IPS-18a (cell line): ENCODE results near the gene PLEKHA5.

Experiments used
- H3K27ac ChIP-seq: one replicate; pipeline ENCODE4 v1.5.1; 2013; ENCODE audit warnings: low read length
- H3K27me3 ChIP-seq: one replicate; pipeline ENCODE4 v1.6.1; 2013; ENCODE audit warnings: mild to moderate bottlenecking, low read length; ENCODE audit not compliant: control insufficient read depth, insufficient read depth
- H3K36me3 ChIP-seq: one replicate; pipeline ENCODE4 v1.6.1; 2013; ENCODE audit warnings: low read depth, low read length; ENCODE audit not compliant: control insufficient read depth
- H3K4me1 ChIP-seq: one replicate; pipeline ENCODE4 v1.6.1; 2013; ENCODE audit warnings: low read depth, low read length; ENCODE audit not compliant: control insufficient read depth
- H3K4me3 ChIP-seq: one replicate; pipeline ENCODE4 v1.5.1; 2013; ENCODE audit warnings: low read length
- H3K9ac ChIP-seq: one replicate; pipeline ENCODE4 v1.6.1; 2013; ENCODE audit warnings: mild to moderate bottlenecking, low read length, moderate library complexity
- H3K9me3 ChIP-seq: one replicate; pipeline ENCODE4 v1.6.1; 2013; ENCODE audit warnings: low read depth, low read length; ENCODE audit not compliant: control insufficient read depth

Gene PLEKHA5

GRCh38 chr12:19105463-19105862 is 24.1 kb upstream of the PLEKHA5 start:
- no peak overlapping the region for H3K4me3 ChIP-seq
- H3K9ac ChIP-seq, result no peak overlapping the region
- H3K9me3 ChIP-seq, result no peaks in the 10 kb centered on the region
- no peaks in the 10 kb centered on the region for H3K36me3 ChIP-seq
- no peaks in the 10 kb centered on the region for H3K27me3 ChIP-seq
- no peak overlapping the region for H3K27ac ChIP-seq
- H3K4me1 ChIP-seq, result no peaks in the 10 kb centered on the region

- H3K9ac ChIP-seq, result no peak overlapping the region
- no peak overlapping the region for H3K27ac ChIP-seq
- no peaks in the 10 kb centered on the region for H3K36me3 ChIP-seq
- H3K4me3 ChIP-seq, result no peak overlapping the region
- H3K27me3 ChIP-seq, result no peaks in the 10 kb centered on the region
- no peaks in the 10 kb centered on the region for H3K9me3 ChIP-seq
- H3K4me1 ChIP-seq, result no peaks in the 10 kb centered on the region
These were observed 21.8 kb upstream of the PLEKHA5 start for GRCh38 chr12:19107750-19108149.

GRCh38 chr12:19110221-19110940 is 19.2 kb upstream of the PLEKHA5 start:
- Histone ChIP-seq H3K27ac (no peak overlapping the region), H3K9ac (no peak overlapping the region), H3K4me1 (no peaks in the 10 kb centered on the region), H3K9me3 (no peaks in the 10 kb centered on the region), H3K36me3 (no peaks in the 10 kb centered on the region), H3K4me3 (no peak overlapping the region), H3K27me3 (no peaks in the 10 kb centered on the region)

- H3K4me3 ChIP-seq, result no peak overlapping the region
- no peaks in the 10 kb centered on the region for H3K4me1 ChIP-seq
- no peaks in the 10 kb centered on the region for H3K9me3 ChIP-seq
- no peaks in the 10 kb centered on the region for H3K36me3 ChIP-seq
- no peak overlapping the region for H3K9ac ChIP-seq
- no peak overlapping the region for H3K27ac ChIP-seq
- no peaks in the 10 kb centered on the region for H3K27me3 ChIP-seq
These were observed 16.1 kb upstream of the PLEKHA5 start for GRCh38 chr12:19113464-19113863.

GRCh38 chr12:19115285-19115684 is 14.2 kb upstream of the PLEKHA5 start:
- no peak overlapping the region for H3K4me3 ChIP-seq
- H3K27me3 ChIP-seq, result no peaks in the 10 kb centered on the region
- no peak overlapping the region for H3K27ac ChIP-seq
- H3K36me3 ChIP-seq, result no peaks in the 10 kb centered on the region
- H3K9ac ChIP-seq, result no peak overlapping the region
- H3K4me1 ChIP-seq, result no peaks in the 10 kb centered on the region
- no peaks in the 10 kb centered on the region for H3K9me3 ChIP-seq

- H3K36me3 ChIP-seq, result no peaks in the 10 kb centered on the region
- H3K9me3 ChIP-seq, result no peaks in the 10 kb centered on the region
- no peak overlapping the region for H3K4me3 ChIP-seq
- no peak overlapping the region for H3K27ac ChIP-seq
- no peaks in the 10 kb centered on the region for H3K4me1 ChIP-seq
- H3K9ac ChIP-seq, result no peak overlapping the region
- no peaks in the 10 kb centered on the region for H3K27me3 ChIP-seq
These were observed 10.1 kb upstream of the PLEKHA5 start for GRCh38 chr12:19119440-19119839.

GRCh38 chr12:19120795-19121194 is 8.7 kb upstream of the PLEKHA5 start:
- no peak overlapping the region for H3K4me3 ChIP-seq
- no peaks in the 10 kb centered on the region for H3K9me3 ChIP-seq
- H3K4me1 ChIP-seq, result no peaks in the 10 kb centered on the region
- H3K9ac ChIP-seq, result no peak overlapping the region
- no peaks in the 10 kb centered on the region for H3K36me3 ChIP-seq
- no peak overlapping the region for H3K27ac ChIP-seq
- no peaks in the 10 kb centered on the region for H3K27me3 ChIP-seq

- Histone ChIP-seq H3K4me3 (no peak overlapping the region), H3K9me3 (no peaks in the 10 kb centered on the region), H3K27ac (no peak overlapping the region), H3K4me1 (no peaks in the 10 kb centered on the region), H3K9ac (no peak overlapping the region), H3K27me3 (no peaks in the 10 kb centered on the region), H3K36me3 (no peaks in the 10 kb centered on the region)
These were observed 8.0 kb upstream of the PLEKHA5 start for GRCh38 chr12:19121449-19122018.

- H3K27me3 ChIP-seq, result no peaks in the 10 kb centered on the region
- no peaks in the 10 kb centered on the region for H3K36me3 ChIP-seq
- H3K4me1 ChIP-seq, result peaks cover 3% of the 10 kb centered on the region
- H3K9me3 ChIP-seq, result peaks cover 17% of the 10 kb centered on the region
- no peak overlapping the region for H3K27ac ChIP-seq
- H3K9ac ChIP-seq, result no peak overlapping the region
- no peak overlapping the region for H3K4me3 ChIP-seq
These were observed 4.2 kb upstream of the PLEKHA5 start for GRCh38 chr12:19125325-19125724.

- no peaks in the 10 kb centered on the region for H3K36me3 ChIP-seq
- H3K27ac ChIP-seq, result no peak overlapping the region
- no peak overlapping the region for H3K4me3 ChIP-seq
- no peak overlapping the region for H3K9ac ChIP-seq
- H3K9me3 ChIP-seq, result peaks cover 17% of the 10 kb centered on the region
- peaks cover 14% of the 10 kb centered on the region for H3K4me1 ChIP-seq
- H3K27me3 ChIP-seq, result no peaks in the 10 kb centered on the region
These were observed 2.3 kb upstream of the PLEKHA5 start for GRCh38 chr12:19127270-19127669.

- H3K4me1 ChIP-seq, result peaks cover 23% of the 10 kb centered on the region
- peak overlapping the region; percentile 59 for H3K4me3 ChIP-seq
- H3K36me3 ChIP-seq, result peaks cover 1% of the 10 kb centered on the region
- H3K27me3 ChIP-seq, result no peaks in the 10 kb centered on the region
- peaks cover 17% of the 10 kb centered on the region for H3K9me3 ChIP-seq
- H3K9ac ChIP-seq, result no peak overlapping the region
- no peak overlapping the region for H3K27ac ChIP-seq
These were observed 1.0 kb upstream of the PLEKHA5 start for GRCh38 chr12:19128485-19128884.

GRCh38 chr12:19129122-19129485 is 429 bp upstream of the PLEKHA5 start:
- no peaks in the 10 kb centered on the region for H3K27me3 ChIP-seq
- peaks cover 7% of the 10 kb centered on the region for H3K36me3 ChIP-seq
- H3K27ac ChIP-seq, result no peak overlapping the region
- H3K9me3 ChIP-seq, result peaks cover 17% of the 10 kb centered on the region
- H3K9ac ChIP-seq, result peak overlapping the region; percentile 50
- peak overlapping the region; percentile 59 for H3K4me3 ChIP-seq
- peaks cover 30% of the 10 kb centered on the region for H3K4me1 ChIP-seq
